A204.1 (cell line): ENCODE data around the gene HABP4.
A peak's percentile ranks its signal among the peaks of the same experiment; 100 is the strongest.

Experiments used
- FAIRE-seq: peaks from 2 replicates; lab custom pipeline; 2012; peaks lifted over from hg19 to GRCh38; lab: Jason Lieb, UNC

HABP4 gene

GRCh38 chr9:96436063-96436455 is 13.9 kb upstream of the HABP4 start:
- no peak for FAIRE-seq

- FAIRE-seq: no peak
These were observed 13.4 kb upstream of the HABP4 start for GRCh38 chr9:96436456-96437126.

- no peak for FAIRE-seq
These were observed 12.5 kb upstream of the HABP4 start for GRCh38 chr9:96437454-96437853.

- FAIRE-seq: no peak
These were observed 9.2 kb upstream of the HABP4 start for GRCh38 chr9:96440671-96441199.

GRCh38 chr9:96441798-96442445 is 8.0 kb upstream of the HABP4 start:
- FAIRE-seq: no peak

GRCh38 chr9:96442491-96442890 is 7.5 kb upstream of the HABP4 start:
- no peak for FAIRE-seq

GRCh38 chr9:96447406-96447805 is 2.6 kb upstream of the HABP4 start:
- no peak for FAIRE-seq

GRCh38 chr9:96448546-96449170 is 1.3 kb upstream of the HABP4 start:
- no peak for FAIRE-seq

- no peak for FAIRE-seq
These were observed 485 bp upstream of the HABP4 start for GRCh38 chr9:96449523-96449844.

GRCh38 chr9:96450613-96451528 is 902 bp downstream of the HABP4 start:
- no peak for FAIRE-seq

GRCh38 chr9:96453625-96454024 is 3.7 kb downstream of the HABP4 start:
- FAIRE-seq: peak; percentile 57

- FAIRE-seq: no peak
These were observed 7.3 kb downstream of the HABP4 start for GRCh38 chr9:96457266-96457665.

GRCh38 chr9:96458226-96458625 is 8.3 kb downstream of the HABP4 start:
- FAIRE-seq: no peak

- no peak for FAIRE-seq
These were observed 9.5 kb downstream of the HABP4 start for GRCh38 chr9:96459268-96460007.

- FAIRE-seq: no peak
These were observed 10.5 kb downstream of the HABP4 start for GRCh38 chr9:96460470-96460869.

- no peak for FAIRE-seq
These were observed 10.9 kb downstream of the HABP4 start for GRCh38 chr9:96460882-96461281.

- FAIRE-seq: no peak
These were observed 11.4 kb downstream of the HABP4 start for GRCh38 chr9:96461336-96461735.

GRCh38 chr9:96462541-96462940 is 12.6 kb downstream of the HABP4 start:
- FAIRE-seq: no peak

GRCh38 chr9:96464426-96464825 is 14.5 kb downstream of the HABP4 start:
- no peak for FAIRE-seq

- FAIRE-seq: no peak
These were observed 17.8 kb downstream of the HABP4 start for GRCh38 chr9:96467784-96468183.

- FAIRE-seq: no peak
These were observed 26.0 kb downstream of the HABP4 start for GRCh38 chr9:96476013-96476412.

- no peak for FAIRE-seq
These were observed 26.6 kb downstream of the HABP4 start for GRCh38 chr9:96476591-96476990.
